GM18526 (cell line): Measurements from ENCODE around the gene POLN.
A peak's percentile ranks its signal among the peaks of the same experiment; 100 is the strongest.

Experiments used
- POLR2A ChIP-seq: IDR thresholded peaks from 3 replicates; pipeline ENCODE4 v1.6.1; 2011; ENCODE audit not compliant: insufficient read length; ENCODE audit errors: extremely low read depth

The POLN gene

DNA sequence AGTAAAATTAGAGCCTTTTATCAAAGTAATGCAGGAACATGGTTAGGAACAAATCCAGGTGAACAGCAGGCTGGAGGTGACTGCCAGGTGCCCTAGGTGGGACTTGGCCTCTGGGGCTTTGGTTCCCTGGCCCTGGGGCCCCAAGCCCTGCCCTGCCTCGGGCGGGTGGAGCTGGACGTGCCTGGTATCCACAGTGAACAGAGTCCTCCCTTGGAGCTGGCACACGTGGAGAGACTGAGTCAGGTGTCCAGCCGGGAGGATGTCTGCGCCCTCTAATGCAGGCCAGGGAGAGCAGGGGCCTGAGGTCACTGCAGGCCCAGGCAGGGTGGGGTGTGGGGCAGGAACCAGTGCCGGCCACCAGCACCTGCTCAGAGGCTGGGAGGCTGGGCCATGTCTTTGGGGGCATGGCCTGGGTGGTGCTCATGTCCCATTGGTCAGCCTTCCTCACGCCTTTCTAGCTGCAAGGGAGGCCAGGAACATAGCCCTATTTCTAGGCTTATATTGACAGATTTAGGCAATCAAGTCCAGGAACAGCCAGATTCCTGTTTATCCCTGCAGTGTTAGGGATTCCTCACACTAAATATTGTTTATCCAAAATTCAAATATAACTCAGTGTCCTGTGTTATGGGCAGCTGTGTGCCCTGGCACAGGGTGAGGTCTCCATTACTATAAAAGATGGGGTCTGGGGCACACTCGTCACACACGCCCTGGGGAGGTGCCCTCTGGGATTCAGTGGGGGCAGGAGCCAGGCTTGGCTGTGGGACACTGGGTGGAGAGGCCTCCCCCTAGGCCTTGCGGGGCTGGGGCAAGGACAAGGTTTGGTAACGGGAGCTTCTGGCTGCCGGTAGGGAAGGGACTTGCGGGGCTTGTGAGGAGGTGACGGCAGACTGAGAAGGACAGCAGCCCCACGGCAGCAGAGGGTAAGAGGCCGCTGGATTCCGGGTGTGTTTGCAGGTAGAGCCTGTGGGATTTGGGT, 197.1 kb downstream of the POLN start:
- no peak for TF ChIP-seq POLR2A

DNA sequence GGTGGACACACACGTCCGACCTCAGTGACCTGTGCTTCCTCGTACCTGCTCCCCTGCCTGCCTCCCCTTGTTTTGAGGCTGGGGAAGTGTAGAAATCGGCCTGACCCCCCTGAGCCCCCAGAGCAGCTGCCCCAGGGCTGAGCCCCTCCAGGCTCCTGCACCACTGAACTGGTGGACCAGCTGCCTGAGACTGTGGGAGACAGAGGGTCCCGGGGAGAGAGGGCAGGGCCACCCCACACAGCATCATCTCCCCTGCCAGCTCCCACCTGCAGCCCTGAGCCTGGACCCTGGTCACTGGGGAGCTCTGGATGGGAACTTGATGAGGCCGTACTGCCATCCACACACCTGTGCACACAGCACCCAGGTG, 197.8 kb downstream of the POLN start:
- TF ChIP-seq POLR2A = no peak

DNA sequence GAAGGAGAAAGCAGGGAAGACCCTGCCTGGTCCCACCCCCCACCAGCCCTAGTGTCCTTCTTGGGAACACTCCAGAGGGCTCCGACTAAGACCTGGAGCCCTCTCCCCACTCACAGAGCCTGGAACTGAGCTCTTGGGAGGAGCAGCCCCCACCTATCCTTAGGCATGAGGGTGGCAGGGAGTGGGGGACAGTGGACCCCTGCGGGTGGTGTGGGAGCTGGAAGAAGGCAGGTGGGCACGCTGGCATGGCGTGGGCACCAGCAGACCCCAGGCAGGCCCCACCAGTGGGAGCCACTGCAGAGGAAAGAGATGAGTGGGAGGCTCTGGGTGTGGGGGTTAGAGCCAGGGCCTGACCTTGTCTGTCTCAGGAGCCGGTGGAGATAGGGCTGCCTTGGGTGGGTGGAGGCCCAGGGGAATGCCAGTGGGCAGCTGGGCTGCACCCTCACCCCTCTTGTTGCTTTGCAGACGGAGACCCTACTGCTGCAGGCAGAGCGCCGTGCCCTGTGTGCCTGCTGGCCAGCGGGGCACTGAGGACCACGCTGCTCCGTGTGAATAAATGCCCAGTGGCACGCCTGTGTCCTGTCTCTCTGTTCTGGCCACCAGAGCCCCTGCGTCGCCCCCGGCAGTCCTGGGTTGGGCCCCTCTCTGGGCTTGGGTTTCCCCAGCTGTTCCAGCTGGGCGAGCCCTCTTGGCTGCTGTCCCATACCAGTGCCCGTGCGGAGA, 198.4 kb downstream of the POLN start:
- TF ChIP-seq POLR2A = no peak

DNA sequence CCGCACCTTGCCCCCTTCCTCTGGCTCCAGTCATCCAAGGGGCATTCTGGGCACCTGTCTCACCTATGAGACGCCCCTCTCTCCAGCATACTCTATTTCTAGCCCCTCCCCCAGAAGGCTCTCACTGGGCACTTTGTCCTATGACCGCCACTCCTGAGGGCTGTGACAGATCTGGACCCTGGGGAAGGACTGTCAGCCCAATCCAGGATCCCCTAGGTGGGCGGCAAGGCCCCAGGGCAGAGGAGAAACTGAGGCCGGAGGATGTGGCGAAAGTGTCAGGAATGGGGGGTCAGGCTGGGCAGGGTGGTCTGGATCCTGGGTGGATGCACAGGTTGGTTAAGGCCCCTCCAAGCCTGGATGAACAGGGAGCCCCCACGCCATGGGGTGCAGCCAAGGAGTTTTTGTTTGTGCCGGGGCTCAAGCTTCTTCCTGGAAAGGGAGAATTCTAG, 198.9 kb downstream of the POLN start:
- TF ChIP-seq POLR2A = no peak

DNA sequence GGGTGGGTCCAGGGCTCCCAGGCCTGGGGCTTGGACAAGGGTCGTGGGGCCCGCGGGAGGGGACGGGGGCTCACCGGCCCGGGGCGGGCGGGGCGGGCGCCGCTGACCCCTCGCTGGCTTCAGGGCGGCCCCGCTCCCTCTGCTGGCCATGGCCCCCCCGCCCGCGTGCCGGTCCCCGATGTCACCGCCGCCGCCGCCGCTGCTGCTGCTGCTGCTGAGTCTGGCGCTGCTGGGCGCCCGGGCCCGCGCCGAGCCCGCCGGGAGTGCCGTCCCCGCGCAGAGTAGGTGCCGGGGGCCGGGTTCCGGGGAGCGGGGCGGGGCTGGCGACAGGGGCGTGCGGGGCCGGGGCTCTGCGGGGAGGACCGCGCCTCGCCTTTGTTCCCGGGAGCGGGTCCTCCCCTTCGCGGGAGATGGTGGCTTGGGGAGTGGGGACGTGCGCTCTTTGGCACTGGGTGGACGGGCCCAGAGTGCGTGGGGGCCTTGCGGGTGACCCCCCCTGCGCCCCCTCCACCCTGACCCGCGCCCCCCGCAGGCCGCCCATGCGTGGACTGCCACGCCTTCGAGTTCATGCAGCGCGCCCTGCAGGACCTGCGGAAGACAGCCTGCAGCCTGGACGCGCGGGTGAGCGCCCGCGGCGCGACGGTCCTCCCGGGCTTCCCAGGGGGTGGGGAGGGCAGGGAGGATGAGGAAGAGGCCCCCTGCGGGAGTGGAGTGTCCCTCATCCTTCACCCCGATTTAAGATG, 199.5 kb downstream of the POLN start:
- TF ChIP-seq POLR2A = no peak

DNA sequence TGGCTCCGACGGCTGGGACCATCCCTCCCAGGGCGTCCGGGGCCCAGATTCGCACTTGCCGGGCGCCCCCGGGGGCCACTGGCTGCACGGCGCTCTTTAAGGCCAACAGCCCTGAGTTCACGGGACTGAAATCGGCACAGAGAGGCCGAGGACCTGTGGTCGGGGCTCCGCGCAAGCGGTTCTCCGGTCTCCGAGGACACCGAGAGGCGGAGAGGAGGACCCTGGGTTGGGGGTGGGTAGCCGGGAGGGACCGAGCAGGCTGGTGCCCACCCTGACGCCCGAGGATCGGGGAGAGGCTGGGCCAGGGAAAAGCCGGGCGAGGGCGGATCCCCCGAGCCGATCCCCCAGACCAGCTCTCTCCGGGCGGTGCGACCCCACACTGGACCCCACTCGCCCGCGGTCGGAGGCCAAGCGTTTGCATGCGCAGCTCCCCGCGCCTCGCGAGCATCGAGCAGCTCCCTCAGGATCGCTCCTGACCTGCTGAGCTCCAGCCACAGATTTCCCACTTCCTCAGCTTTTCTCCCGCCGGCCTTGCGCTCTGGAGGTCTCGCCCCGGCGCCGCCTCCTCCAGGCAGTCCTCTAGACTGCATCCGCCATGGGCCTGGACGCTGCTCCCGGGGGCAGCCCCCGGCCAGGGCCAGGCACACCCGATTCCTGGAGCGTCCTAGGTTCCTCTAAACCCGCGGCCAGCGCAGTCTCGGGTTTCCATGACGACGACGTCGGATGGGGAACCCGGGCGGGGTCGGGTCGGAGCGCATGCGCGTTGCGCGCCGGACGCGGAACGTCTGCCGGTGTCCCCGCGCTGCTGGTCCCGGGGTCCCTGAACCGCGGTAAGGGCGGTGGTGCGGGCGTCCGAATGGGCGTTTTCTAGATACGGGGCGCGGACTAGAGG, 200.4 kb downstream of the POLN start:
- peak; percentile 49 for TF ChIP-seq POLR2A

DNA sequence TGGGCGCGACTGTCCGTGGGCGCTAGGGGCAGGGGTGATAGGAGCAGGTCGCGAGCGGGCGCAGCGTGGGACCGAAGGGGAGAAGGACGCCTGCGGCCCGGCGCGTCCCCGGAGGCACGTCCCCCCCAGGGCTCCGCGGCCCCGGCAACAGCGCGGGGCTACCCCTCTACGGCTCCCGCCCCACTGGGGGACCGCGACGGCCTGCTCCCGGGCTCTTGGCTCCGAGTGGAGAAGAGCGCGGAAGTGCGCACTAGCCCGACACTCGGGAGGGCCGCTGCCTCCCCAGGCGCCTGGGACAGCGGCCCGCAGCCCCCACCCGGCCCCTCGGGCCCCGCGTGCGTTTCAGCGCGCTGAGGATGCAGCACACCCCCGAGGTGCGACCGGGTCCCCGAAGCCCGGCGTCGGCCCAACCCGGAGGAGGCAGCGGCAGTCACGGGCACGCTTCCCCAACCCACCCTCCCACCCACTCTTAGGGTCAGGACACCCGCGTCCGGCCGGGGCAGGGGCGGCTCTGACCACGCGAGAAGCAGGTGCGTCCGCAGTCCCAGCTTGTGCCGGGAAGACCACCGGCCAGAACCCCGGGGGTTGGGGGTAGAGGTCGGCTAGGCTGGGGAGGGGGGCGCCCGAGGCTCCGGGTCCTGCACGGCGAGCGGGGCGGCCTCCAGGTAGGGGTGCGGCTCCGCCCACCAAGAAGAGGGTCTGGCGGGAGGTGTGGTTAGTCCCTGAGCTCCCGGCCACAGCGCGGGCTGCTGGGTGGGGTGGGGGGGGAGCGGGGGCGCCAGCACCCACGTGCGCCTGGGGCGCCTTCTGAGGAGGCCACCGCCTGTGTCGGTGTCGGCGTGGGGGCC, 201.3 kb downstream of the POLN start:
- no peak for TF ChIP-seq POLR2A

DNA sequence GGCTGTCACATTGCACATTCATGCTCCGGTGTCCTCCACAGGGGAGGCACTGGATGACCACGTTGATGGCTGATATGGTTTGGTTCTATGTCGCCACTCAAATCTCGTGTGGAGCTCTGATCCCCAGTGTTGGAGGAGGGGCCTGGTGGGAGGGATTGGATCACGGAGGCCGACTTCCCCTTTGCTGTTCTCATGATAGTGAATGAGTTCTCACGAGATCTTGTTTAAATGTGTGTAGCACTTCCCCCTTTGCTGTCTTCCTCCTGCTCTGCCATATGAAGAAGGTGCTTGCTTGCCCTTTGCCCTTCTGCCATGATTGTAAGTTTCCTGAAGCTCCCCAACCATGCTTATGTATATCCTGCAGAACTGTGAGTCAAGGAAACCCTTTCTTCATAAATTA, 205.1 kb downstream of the POLN start:
- no peak for TF ChIP-seq POLR2A

DNA sequence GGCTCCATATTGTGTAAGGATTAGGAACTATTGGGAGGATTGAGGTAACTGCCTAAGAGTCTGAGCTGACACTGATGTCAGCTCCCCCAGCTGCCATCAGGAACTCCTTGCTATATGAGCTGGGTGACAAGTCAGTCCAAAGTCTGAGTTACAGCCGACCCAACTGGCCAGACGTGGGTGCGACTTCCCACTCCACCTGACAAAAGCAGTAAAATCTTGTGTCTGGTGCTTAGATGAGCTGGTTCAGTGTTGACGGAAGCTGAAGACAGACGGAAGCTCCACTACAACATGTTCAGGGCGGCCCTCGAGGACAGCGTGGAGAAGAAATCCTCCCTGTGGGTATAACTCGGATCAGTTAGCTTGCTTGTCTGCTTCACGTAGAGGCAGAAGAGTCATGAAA, 205.6 kb downstream of the POLN start:
- no peak for TF ChIP-seq POLR2A

DNA sequence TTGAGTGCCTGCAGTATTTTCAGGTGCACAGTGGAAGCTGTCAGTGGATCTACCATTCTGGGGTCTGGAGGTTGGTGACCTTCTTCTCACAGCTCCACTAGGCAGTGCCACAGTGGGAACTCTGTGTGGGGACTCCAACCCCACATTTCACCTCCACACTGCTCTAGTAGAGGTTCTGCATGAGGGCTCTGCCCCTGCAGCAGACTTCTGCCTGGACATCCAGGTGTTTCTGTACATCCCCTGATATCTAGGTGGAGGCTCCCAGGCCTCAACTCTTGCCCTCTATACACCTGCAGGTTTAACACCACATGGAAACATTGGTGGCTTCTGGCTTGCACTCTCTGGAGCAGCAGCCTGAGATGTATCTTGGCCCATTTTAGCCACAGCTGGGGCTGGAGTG, 216.1 kb downstream of the POLN start:
- no peak for TF ChIP-seq POLR2A

DNA sequence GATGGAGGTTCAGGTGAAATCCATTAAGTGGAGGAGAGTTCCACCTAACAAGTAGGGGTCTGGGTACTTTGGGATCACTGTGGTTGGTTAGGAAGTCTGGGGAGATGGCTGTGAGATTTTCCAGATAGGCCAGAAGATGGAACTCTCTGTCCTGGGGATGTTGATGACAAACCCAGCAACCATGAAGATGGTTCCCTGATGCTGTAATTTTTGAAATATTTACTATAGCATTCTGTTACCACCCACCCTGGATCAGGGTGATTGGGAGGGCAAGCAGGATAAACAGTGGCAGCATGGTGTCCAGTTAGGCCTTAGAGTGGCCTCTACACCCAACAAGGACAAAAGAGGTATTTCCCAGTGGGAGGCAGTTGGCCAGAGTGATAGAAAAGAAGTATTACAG, 217.2 kb downstream of the POLN start:
- TF ChIP-seq POLR2A = no peak
